ENCODE data around the gene USP32.

The USP32 gene

GRCh38 chr17:60157487-60158040, 234.4 kb downstream of the USP32 start:
- no peaks in the 10 kb centered on the region for H3K36me3 Mint-ChIP-seq (ENCODE audit: low read depth)
- peaks cover 48% of the 10 kb centered on the region for H3K4me1 Mint-ChIP-seq
- H3K4me3 Mint-ChIP-seq = no peak overlapping the region
- H3K9me3 Mint-ChIP-seq = no peaks in the 10 kb centered on the region
- TF ChIP-seq CTCF (IDR thresholded peaks at IDR 0.05) = no peak
- no peak overlapping the region for H3K27ac Mint-ChIP-seq
- DNase-seq = no peak
- peaks cover 81% of the 10 kb centered on the region for H3K27me3 Mint-ChIP-seq (ENCODE audit: low read depth, poor library complexity)

- Mint-ChIP-seq H3K36me3 (ENCODE audit: low read depth) (no peaks in the 10 kb centered on the region), H3K9me3 (no peaks in the 10 kb centered on the region), H3K27me3 (ENCODE audit: low read depth, poor library complexity) (peaks cover 84% of the 10 kb centered on the region), H3K4me3 (no peak overlapping the region), H3K27ac (no peak overlapping the region), H3K4me1 (peaks cover 40% of the 10 kb centered on the region)
- no peak for TF ChIP-seq CTCF (IDR thresholded peaks at IDR 0.05)
- DNase-seq = no peak
Observed at GRCh38 chr17:60156746-60157145, 235.2 kb downstream of the USP32 start.

GRCh38 chr17:60155815-60156214, 236.1 kb downstream of the USP32 start:
- H3K4me3 Mint-ChIP-seq = no peak overlapping the region
- H3K27ac Mint-ChIP-seq = no peak overlapping the region
- DNase-seq = no peak
- no peak for TF ChIP-seq CTCF (IDR thresholded peaks at IDR 0.05)
- peaks cover 35% of the 10 kb centered on the region for H3K4me1 Mint-ChIP-seq
- no peaks in the 10 kb centered on the region for H3K9me3 Mint-ChIP-seq
- peaks cover 90% of the 10 kb centered on the region for H3K27me3 Mint-ChIP-seq (ENCODE audit: low read depth, poor library complexity)
- H3K36me3 Mint-ChIP-seq (ENCODE audit: low read depth) = no peaks in the 10 kb centered on the region

- H3K27ac Mint-ChIP-seq = no peak overlapping the region
- no peak overlapping the region for H3K4me3 Mint-ChIP-seq
- no peaks in the 10 kb centered on the region for H3K36me3 Mint-ChIP-seq (ENCODE audit: low read depth)
- TF ChIP-seq CTCF (IDR thresholded peaks at IDR 0.05) = no peak
- no peaks in the 10 kb centered on the region for H3K9me3 Mint-ChIP-seq
- H3K27me3 Mint-ChIP-seq (ENCODE audit: low read depth, poor library complexity) = peaks cover 90% of the 10 kb centered on the region
- peaks cover 35% of the 10 kb centered on the region for H3K4me1 Mint-ChIP-seq
- DNase-seq = no peak
Observed at GRCh38 chr17:60155427-60155814, 236.5 kb downstream of the USP32 start.

GRCh38 chr17:60154616-60155426, 237.1 kb downstream of the USP32 start:
- Mint-ChIP-seq H3K36me3 (ENCODE audit: low read depth) (no peaks in the 10 kb centered on the region), H3K4me3 (no peak overlapping the region), H3K9me3 (no peaks in the 10 kb centered on the region), H3K4me1 (peaks cover 29% of the 10 kb centered on the region), H3K27me3 (ENCODE audit: low read depth, poor library complexity) (peaks cover 90% of the 10 kb centered on the region), H3K27ac (peak overlapping the region; percentile 32)
- TF ChIP-seq CTCF (IDR thresholded peaks at IDR 0.05) = no peak
- DNase-seq = no peak

Data from nephron progenitor cell (in vitro differentiated cells).